PFSK-1 (cell line): ENCODE results near the gene SPATA3.

Experiments
- POLR2AphosphoS5 ChIP-seq: IDR thresholded peaks from 2 replicates; pipeline ENCODE4 v1.6.1; 2012; ENCODE audit warnings: low read depth, mild to moderate bottlenecking, control low read depth, low read length, moderate library complexity
- REST ChIP-seq, 2 experiments: IDR thresholded peaks; 2 replicates each; pipeline versions ENCODE4 v1.6.1 to v1.8.0; 2011 to 2012; ENCODE audit warnings: low read depth in 2 of 2, low read length in 2 of 2, control low read depth in 1 of 2, inconsistent platforms in 1 of 2, mild to moderate bottlenecking in 1 of 2, moderate library complexity in 1 of 2; ENCODE audit not compliant: insufficient read depth in 1 of 2

- no peak for TF ChIP-seq REST (IDR thresholded peaks at IDR 0.05; ENCODE audit: insufficient read depth in 1 of 2, low read depth in 2 of 2, low read length in 2 of 2)
- no peak for TF ChIP-seq POLR2AphosphoS5
Measured at GRCh38 chr2:230986520-230987136, 9.3 kb upstream of the SPATA3 start.
